Measurements from ENCODE around the gene SLC8A1. TPM values are rescaled to one million over a fixed set of nuclear protein-coding genes. Genes with fewer than 3 reads are reported as not detected.

Gene SLC8A1
- total and polyA plus RNA-seq, 10 of the 15 experiments (the other 5 are each of a cell fraction or from before 2014, with no cell fraction given), result under 0.01 to 1.2 (median 0.01) TPM; not detected in 3

DNA sequence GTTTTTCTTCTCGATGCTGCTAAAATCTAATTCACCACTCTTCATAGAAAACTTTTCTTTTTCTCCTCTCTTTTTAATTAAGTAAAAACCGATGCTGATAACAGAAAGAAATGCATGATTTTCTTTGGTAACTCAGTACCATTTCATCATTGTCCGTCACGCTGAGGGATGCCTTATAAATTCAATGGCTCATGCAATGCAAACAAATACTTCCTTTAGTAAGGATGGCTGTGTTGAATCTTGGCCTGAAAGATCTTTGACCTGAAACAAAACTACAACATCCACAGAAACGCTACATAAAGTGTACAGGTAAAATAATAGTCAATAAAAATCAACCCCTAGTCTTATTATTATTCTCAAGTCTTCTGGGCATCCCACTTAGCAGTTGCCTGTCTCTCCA is 261.4 kb downstream of the SLC8A1 start:
- POLR2A ChIA-PET, result no interaction called here
- in situ Hi-C loops (cut with MboI) (no loop called here), intact Hi-C loops (cut with micrococcal nuclease; ENCODE audit: unreplicated experiment) (no loop called here)
- H3K27me3 ChIP-seq (replicated peaks in 1 of 2; ENCODE audit: control insufficient read depth in 2 of 2, insufficient read depth in 2 of 2, low read length in 1 of 2), result no peaks in the 10 kb centered on the region
- CTCF ChIA-PET, result no interaction called here
- no peaks in the 10 kb centered on the region for H3K79me2 ChIP-seq (ENCODE audit: control insufficient read depth, insufficient read depth, low read length)
- ATAC-seq, result no peak
- no peaks in the 10 kb centered on the region for H3K4me1 ChIP-seq (ENCODE audit: control insufficient read depth, insufficient read depth, low read length)
- SMC1A ChIA-PET (ENCODE audit: uncharacterized antibody, unreplicated experiment), result no interaction called here
- TF ChIP-seq, protein P1, sequence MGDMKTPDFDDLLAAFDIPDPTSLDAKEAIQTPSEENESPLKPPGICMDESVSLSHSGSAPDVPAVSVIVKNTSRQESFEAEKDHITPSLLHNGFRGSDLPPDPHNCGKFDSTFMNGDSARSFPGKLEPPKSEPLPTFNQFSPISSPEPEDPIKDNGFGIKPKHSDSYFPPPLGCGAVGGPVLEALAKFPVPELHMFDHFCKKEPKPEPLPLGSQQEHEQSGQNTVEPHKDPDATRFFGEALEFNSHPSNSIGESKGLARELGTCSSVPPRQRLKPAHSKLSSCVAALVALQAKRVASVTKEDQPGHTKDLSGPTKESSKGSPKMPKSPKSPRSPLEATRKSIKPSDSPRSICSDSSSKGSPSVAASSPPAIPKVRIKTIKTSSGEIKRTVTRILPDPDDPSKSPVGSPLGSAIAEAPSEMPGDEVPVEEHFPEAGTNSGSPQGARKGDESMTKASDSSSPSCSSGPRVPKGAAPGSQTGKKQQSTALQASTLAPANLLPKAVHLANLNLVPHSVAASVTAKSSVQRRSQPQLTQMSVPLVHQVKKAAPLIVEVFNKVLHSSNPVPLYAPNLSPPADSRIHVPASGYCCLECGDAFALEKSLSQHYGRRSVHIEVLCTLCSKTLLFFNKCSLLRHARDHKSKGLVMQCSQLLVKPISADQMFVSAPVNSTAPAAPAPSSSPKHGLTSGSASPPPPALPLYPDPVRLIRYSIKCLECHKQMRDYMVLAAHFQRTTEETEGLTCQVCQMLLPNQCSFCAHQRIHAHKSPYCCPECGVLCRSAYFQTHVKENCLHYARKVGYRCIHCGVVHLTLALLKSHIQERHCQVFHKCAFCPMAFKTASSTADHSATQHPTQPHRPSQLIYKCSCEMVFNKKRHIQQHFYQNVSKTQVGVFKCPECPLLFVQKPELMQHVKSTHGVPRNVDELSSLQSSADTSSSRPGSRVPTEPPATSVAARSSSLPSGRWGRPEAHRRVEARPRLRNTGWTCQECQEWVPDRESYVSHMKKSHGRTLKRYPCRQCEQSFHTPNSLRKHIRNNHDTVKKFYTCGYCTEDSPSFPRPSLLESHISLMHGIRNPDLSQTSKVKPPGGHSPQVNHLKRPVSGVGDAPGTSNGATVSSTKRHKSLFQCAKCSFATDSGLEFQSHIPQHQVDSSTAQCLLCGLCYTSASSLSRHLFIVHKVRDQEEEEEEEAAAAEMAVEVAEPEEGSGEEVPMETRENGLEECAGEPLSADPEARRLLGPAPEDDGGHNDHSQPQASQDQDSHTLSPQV (IDR thresholded peaks at IDR 0.05), result no peak
- TF ChIP-seq PAX5 (IDR thresholded peaks at IDR 0.05; ENCODE audit: borderline replicate concordance, low read depth, low read length), result no peak
- TF ChIP-seq BMI1 (IDR thresholded peaks at IDR 0.05; ENCODE audit: borderline replicate concordance), result no peak
- no peak for TF ChIP-seq MEF2A (IDR thresholded peaks at IDR 0.05; ENCODE audit: insufficient read depth, low read depth, low read length)
- TF ChIP-seq ZNF274 (IDR thresholded peaks at IDR 0.05; ENCODE audit: insufficient read depth, insufficient read length), result no peak
- TF ChIP-seq NBN (IDR thresholded peaks at IDR 0.05), result no peak
- no peak for TF ChIP-seq TCF3 (IDR thresholded peaks at IDR 0.05; ENCODE audit: borderline replicate concordance, insufficient read depth, low read depth, low read length)
- TF ChIP-seq CBX5 (IDR thresholded peaks at IDR 0.05; ENCODE audit: low read depth), result no peak
- no peak for TF ChIP-seq TBL1XR1 (IDR thresholded peaks at IDR 0.05; ENCODE audit: low read depth, low read length)
- H3K36me3 ChIP-seq (ENCODE audit: control insufficient read depth in 2 of 2, insufficient read depth in 2 of 2, low read length in 1 of 2), result no peaks in the 10 kb centered on the region
- no peak overlapping the region for H2AFZ ChIP-seq (ENCODE audit: control insufficient read depth, low read depth, low read length)
- DNase-seq (ENCODE audit: low read depth, low spot score), result no peak
- BruUV-seq (replicated peaks), result no TSS peak
- no peak overlapping the region for H3K27ac ChIP-seq (ENCODE audit: control insufficient read depth, insufficient read depth)
- RAD21 ChIA-PET (ENCODE audit: unreplicated experiment), result no interaction called here
- no peak overlapping the region for H3K4me3 ChIP-seq
- H3K9me3 ChIP-seq (replicated peaks; ENCODE audit: control insufficient read depth, insufficient read depth, low read length), result no peaks in the 10 kb centered on the region
- H4K20me1 ChIP-seq (ENCODE audit: control insufficient read depth, insufficient read depth), result no peaks in the 10 kb centered on the region
- no peak overlapping the region for H3K4me2 ChIP-seq (ENCODE audit: control insufficient read depth, insufficient read depth)
- FAIRE-seq, result no peak
- no peak overlapping the region for H3K9ac ChIP-seq (ENCODE audit: control insufficient read depth, insufficient read depth, low read length)
- 30% methylated on average over 5 of the region's 5 CpGs for WGBS (ENCODE audit: insufficient coverage, insufficient replicate concordance, low lambda C conversion rate, missing lambda C conversion rate)

Measured in GM12878 (cell line).